Stomach (tissue), 4 donors: ENCODE measurements around the gene SIGLEC11.

Experiments
- POLR2A ChIP-seq, 4 donors: fragments of 450-650 bp; IDR thresholded peaks; one replicate each; pipeline ENCODE4 v1.6.1; 2016; ENCODE audit warnings: antibody characterized with exemption in 4 of 4, control low read depth in 2 of 4, mild to moderate bottlenecking in 1 of 4, moderate library complexity in 1 of 4
- POLR2AphosphoS5 ChIP-seq, 3 donors: sonication (generic); formaldehyde crosslinking; IDR thresholded peaks; one replicate each; pipeline ENCODE4 v1.6.1; 2016; ENCODE audit warnings: antibody characterized with exemption in 3 of 3
- TF ChIP-seq, protein P1 (sequence below), 7 experiments: fragments of 450-650 bp in 4 of 7; fragments of 200-600 bp in 3 of 7; sonication (generic) in 3 of 7; IDR thresholded peaks; one replicate each; pipeline ENCODE4 v1.5.1; 2016 to 2019; ENCODE audit warnings: antibody characterized with exemption in 7 of 7, control low read depth in 2 of 7, mild to moderate bottlenecking in 1 of 7

DNA sequence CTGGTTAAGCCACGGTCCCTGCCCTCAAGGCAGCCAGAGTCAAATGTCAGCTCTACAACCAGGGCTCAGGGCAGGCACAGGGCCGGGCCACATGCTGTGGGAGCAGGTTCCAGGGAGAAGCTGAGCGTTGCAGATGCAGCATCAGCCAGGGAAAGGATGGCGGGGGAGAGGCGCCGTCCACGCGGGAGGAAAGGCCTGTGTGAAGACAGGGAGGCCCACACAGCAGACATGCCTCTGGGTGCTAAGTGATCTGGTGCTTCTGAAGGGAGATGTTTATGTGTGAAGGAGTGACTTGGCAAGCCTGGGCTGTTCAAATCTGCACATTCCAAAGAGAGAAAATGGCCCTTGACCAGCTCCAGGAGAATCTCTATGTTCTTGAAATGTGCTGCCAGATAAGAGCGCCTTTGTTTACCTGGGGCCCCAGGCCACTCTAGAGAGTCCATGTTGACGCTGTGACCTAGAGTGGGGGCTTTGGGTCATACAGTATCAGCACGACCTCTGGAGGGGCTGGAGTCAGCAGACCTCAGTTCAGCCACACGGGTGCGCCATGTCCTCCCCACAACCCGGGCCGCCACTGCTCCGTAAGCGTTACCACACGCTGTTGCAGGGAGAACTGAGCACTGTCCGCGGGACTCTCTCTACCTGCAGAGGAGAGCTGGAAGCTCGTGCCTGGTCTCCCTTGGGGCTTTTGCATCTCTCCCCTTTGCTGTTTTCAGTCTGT, 47.8 kb downstream of the SIGLEC11 start:
- TF ChIP-seq POLR2A (IDR thresholded peaks at IDR 0.05): no peak
- TF ChIP-seq, protein P1, sequence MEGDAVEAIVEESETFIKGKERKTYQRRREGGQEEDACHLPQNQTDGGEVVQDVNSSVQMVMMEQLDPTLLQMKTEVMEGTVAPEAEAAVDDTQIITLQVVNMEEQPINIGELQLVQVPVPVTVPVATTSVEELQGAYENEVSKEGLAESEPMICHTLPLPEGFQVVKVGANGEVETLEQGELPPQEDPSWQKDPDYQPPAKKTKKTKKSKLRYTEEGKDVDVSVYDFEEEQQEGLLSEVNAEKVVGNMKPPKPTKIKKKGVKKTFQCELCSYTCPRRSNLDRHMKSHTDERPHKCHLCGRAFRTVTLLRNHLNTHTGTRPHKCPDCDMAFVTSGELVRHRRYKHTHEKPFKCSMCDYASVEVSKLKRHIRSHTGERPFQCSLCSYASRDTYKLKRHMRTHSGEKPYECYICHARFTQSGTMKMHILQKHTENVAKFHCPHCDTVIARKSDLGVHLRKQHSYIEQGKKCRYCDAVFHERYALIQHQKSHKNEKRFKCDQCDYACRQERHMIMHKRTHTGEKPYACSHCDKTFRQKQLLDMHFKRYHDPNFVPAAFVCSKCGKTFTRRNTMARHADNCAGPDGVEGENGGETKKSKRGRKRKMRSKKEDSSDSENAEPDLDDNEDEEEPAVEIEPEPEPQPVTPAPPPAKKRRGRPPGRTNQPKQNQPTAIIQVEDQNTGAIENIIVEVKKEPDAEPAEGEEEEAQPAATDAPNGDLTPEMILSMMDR (IDR thresholded peaks at IDR 0.05): no peak
- TF ChIP-seq POLR2AphosphoS5 (IDR thresholded peaks at IDR 0.05): no peak
